Testis (tissue), 3 donors: Measurements from ENCODE around the gene ERLEC1. TPM values are rescaled to one million over a fixed set of nuclear protein-coding genes. Genes with fewer than 3 reads are reported as not detected.

Experiments
- DNase-seq: peaks from one replicate; pipeline ENCODE4 v3.0.0-alpha.2; 2019
- H3K27ac ChIP-seq, 2 donors: fragments of 200-600 bp; sonication (generic); one replicate each; pipeline ENCODE4 v1.5.1; 2019
- H3K27me3 ChIP-seq: fragments of 200-600 bp; sonication (generic); one replicate; pipeline ENCODE4 v1.5.1; 2019
- H3K36me3 ChIP-seq: fragments of 200-600 bp; sonication (generic); one replicate; pipeline ENCODE4 v1.5.1; 2017; ENCODE audit warnings: low read depth; ENCODE audit errors: missing control alignments
- H3K4me1 ChIP-seq: fragments of 200-600 bp; sonication (generic); one replicate; pipeline ENCODE4 v1.5.1; 2019
- H3K4me3 ChIP-seq, 2 donors: fragments of 200-600 bp; sonication (generic); one replicate each; pipeline ENCODE4 v1.5.1; 2017 to 2019
- H3K9me3 ChIP-seq: fragments of 200-600 bp; sonication (generic); one replicate; pipeline ENCODE4 v1.5.1; 2017
- POLR2A ChIP-seq: fragments of 450-650 bp; IDR thresholded peaks from one replicate; pipeline ENCODE4 v1.6.1; 2017; ENCODE audit warnings: antibody characterized with exemption, mild to moderate bottlenecking, moderate library complexity
- WGBS, 2 donors: methylation state at CpG; one replicate each; pipeline ENCODE4 v1.1.5; 2018; 5-methylcytosine and 5-hydroxymethylcytosine counted together
- intact Hi-C: fragments of 100-400 bp; cut with DNase I; formaldehyde crosslinking; loops from one replicate; pipeline ENCODE4 v1.15.1; 2023; ENCODE audit warnings: low total_unique reads
- polyA plus RNA-seq: library from polyadenylated mRNA; stranded (reverse); fragments of 350-450 nt; fragmentation: Illumina TruSeq; extraction: RNeasy Lipid Tissue Mini Kit (QIAGEN cat#74804); gene quantifications from one replicate; pipeline ENCODE4 v1.2.3, GENCODE V29; 2014; ENCODE audit warnings: low read depth, low replicate concordance; ENCODE audit not compliant: insufficient read depth
- total RNA-seq, 2 donors: library from RNA; depleted of rRNA; stranded (reverse); fragments of >200 nt; gene quantifications; one replicate each; pipeline ENCODE4 v1.2.3, GENCODE V29; 2016
- TF ChIP-seq, protein P1 (sequence below), 3 experiments: fragments of 450-650 bp in 2 of 3; fragments of 200-600 bp in 1 of 3; sonication (generic) in 1 of 3; IDR thresholded peaks; one replicate each; pipeline ENCODE4 v1.5.1; 2016 to 2019; ENCODE audit warnings: antibody characterized with exemption in 3 of 3, mild to moderate bottlenecking in 2 of 3, moderate library complexity in 1 of 3

ERLEC1 gene
- total and polyA plus RNA-seq, 3 donors from 2014 or later = 86.3 to 123 (median 91.5) TPM

DNA sequence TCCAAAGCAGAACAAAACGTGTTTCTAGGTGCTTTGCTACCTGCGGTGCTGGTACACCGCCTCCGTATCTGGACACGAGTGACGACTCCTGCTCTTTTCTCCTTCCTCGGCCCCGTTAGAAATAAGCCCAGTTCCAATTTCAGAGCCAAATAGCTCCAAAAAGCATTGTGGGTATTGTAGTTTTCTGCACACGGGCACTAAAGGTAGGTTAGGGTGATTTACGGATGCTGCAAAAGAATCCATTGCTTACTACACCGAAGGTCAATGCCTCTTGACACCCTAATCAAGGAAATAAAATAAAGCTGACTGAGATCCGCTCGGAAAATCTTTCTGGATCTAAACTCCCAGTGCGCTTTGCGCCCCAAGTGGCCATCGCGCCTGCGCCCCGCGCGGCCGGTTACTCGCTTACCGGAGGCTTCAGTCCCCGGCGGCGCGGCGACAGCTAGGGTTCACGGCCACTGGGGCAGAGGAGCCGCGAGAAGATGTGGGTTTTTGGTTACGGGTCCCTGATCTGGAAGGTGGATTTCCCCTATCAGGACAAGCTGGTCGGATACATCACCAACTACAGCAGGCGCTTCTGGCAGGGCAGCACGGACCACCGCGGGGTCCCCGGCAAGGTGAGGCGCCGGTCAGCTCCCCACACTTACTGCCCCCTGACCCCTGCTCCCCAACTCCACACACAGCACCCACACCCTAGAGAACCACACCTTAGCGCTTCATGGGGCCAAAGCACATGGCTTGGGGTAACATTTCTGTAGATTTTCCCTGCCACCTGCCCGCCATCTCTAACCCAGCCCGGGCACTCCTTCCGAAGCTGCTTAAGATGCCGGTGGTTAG, 19.2 kb upstream of the ERLEC1 start, which contains the start of gene CHAC2:
TSS of gene CHAC2 (plus strand) at position 400 of the 837 bp plus-strand sequence. CDS start at position 483, 83 bp downstream.
- TF ChIP-seq POLR2A = no peak
- TF ChIP-seq, protein P1, sequence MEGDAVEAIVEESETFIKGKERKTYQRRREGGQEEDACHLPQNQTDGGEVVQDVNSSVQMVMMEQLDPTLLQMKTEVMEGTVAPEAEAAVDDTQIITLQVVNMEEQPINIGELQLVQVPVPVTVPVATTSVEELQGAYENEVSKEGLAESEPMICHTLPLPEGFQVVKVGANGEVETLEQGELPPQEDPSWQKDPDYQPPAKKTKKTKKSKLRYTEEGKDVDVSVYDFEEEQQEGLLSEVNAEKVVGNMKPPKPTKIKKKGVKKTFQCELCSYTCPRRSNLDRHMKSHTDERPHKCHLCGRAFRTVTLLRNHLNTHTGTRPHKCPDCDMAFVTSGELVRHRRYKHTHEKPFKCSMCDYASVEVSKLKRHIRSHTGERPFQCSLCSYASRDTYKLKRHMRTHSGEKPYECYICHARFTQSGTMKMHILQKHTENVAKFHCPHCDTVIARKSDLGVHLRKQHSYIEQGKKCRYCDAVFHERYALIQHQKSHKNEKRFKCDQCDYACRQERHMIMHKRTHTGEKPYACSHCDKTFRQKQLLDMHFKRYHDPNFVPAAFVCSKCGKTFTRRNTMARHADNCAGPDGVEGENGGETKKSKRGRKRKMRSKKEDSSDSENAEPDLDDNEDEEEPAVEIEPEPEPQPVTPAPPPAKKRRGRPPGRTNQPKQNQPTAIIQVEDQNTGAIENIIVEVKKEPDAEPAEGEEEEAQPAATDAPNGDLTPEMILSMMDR (IDR thresholded peaks at IDR 0.05) = peak; percentile 31 to 39 (median 33)
- Histone ChIP-seq H3K27me3 (no peaks in the 10 kb centered on the region), H3K36me3 (no peaks in the 10 kb centered on the region), H3K4me3 (peak within 1 kb of the TSS; percentile 75 to 79), H3K4me1 (peaks cover 5% of the 10 kb centered on the region), H3K9me3 (no peaks in the 10 kb centered on the region), H3K27ac (peak within 1 kb of the TSS; percentile 59 to 72)
- intact Hi-C loops = no loop called here
- peak; percentile 91 for DNase-seq
- 1% methylated on average over 34 to 46 of the region's 46 CpGs for WGBS, 2 donors

DNA sequence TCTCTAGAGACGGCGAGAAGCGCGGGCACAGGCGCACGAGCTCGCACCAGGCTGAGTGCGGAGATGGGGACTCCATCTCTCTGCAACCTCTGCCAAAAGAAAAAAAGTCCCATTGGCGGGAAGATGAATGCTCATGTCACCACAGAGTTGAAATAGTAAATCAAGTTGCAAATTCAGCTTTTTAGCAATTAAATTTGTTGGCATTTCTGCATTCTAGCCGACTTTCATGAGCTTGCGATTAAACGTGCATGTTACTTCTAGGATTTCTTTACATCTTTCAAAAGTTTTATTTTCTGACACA, 18.7 kb upstream of the ERLEC1 start:
- Histone ChIP-seq H3K27me3 (no peaks in the 10 kb centered on the region), H3K4me3 (peak overlapping the region; percentile 75 to 79), H3K27ac (peak overlapping the region; percentile 59 to 72), H3K36me3 (no peaks in the 10 kb centered on the region), H3K4me1 (peaks cover 5% of the 10 kb centered on the region), H3K9me3 (no peaks in the 10 kb centered on the region)
- no peak for DNase-seq
- TF ChIP-seq, protein P1 (IDR thresholded peaks at IDR 0.05) = no peak
- no peak for TF ChIP-seq POLR2A
- intact Hi-C loops = no loop called here
- WGBS, 2 donors = 1 to 2% methylated on average over 9 to 12 of the region's 12 CpGs

DNA sequence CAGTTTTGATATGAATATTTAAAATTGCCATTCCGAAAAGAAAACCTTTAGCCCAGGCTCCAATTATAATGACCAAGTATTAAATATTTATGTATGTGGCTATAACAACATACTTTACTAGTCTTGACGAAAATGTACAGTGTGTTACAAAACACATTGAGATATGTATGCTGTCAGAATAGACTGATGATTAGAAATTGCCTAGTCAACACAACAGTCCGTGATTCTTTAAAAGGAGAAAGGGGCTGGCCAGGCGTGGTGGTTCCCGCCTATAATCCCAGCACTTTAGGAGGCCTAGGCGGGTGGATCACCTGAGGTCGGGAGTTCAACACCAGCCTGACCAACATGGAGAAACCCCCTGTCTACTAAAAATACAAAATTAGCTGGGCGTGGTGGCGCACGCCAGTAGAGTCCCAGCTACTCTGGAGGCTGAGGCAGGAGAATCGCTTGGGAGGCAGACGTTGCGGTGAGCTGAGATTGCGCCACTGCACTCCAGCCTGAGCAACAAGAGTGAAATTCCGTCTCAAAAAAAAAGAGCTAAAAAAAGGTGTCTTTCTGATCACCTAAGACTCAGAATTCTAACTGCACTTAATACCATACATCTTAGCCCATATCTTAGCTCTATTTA, 17.4 kb upstream of the ERLEC1 start:
- Histone ChIP-seq H3K27me3 (no peaks in the 10 kb centered on the region), H3K4me3 (no peak overlapping the region), H3K36me3 (no peaks in the 10 kb centered on the region), H3K27ac (no peak overlapping the region), H3K9me3 (no peaks in the 10 kb centered on the region), H3K4me1 (peaks cover 5% of the 10 kb centered on the region)
- DNase-seq = no peak
- intact Hi-C loops = no loop called here
- TF ChIP-seq POLR2A = no peak
- TF ChIP-seq, protein P1 (IDR thresholded peaks at IDR 0.05) = no peak
- WGBS, 2 donors = 88 to 90% methylated on average over 13 to 15 of the region's 15 CpGs

DNA sequence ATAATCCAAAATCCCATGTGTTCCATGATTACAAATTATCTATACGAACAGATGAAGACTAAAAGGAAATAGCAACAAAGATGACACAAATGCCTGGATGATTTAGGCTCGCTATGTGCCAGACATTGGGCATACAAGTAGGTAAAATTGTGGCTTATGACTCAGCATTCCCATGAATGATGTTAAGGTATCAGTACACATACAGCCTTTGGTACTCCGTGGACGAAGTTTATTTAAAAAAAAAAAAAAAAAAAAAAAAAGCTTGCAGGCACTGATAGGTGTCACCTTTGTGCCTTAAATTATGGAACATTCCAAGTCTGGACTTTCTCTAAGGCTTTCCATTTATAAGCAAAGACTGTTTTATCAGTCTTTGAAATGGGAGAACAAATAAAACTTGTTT, 16.6 kb upstream of the ERLEC1 start:
- TF ChIP-seq, protein P1 (IDR thresholded peaks at IDR 0.05) = no peak
- no peak for TF ChIP-seq POLR2A
- H3K9me3 ChIP-seq = no peaks in the 10 kb centered on the region
- H3K4me1 ChIP-seq = peaks cover 5% of the 10 kb centered on the region
- H3K27me3 ChIP-seq = no peaks in the 10 kb centered on the region
- WGBS, 2 donors = 87 to 91% methylated on average over 4 of the region's 4 CpGs
- no peak for DNase-seq
- no peak overlapping the region for H3K4me3 ChIP-seq
- no peaks in the 10 kb centered on the region for H3K36me3 ChIP-seq
- H3K27ac ChIP-seq = no peak overlapping the region
- intact Hi-C loops = no loop called here
